Esophagus squamous epithelium (tissue), 5 donors: ENCODE data around the gene CHCHD1. TPM values are rescaled to one million over a fixed set of nuclear protein-coding genes. Genes with fewer than 3 reads are reported as not detected.
"Not testable (repeated sequence)": the region's sequence is repeated elsewhere in the genome, so short reads cannot be mapped to it uniquely, and the experiment has no call there.

Experiments used
- DNase-seq: peaks from one replicate; lab custom pipeline; 2025; lab: John Stamatoyannopoulos, UW
- H3K27ac ChIP-seq, 4 donors: fragments of 200-600 bp; sonication (generic); one replicate each; pipeline ENCODE4 v1.5.1; 2016 to 2019; ENCODE audit warnings: mild to moderate bottlenecking in 1 of 4
- H3K27me3 ChIP-seq, 4 donors: fragments of 200-600 bp; sonication (generic); 1 replicate in 3 of 4; 2 replicates in 1 of 4; pipeline versions ENCODE4 v1.5.1 to v1.6.0; 2017 to 2021; ENCODE audit warnings: antibody characterized with exemption in 1 of 4
- H3K36me3 ChIP-seq, 3 donors: fragments of 200-600 bp; sonication (generic); one replicate each; pipeline ENCODE4 v1.5.1; 2016 to 2019
- H3K4me1 ChIP-seq, 3 donors: fragments of 200-600 bp; sonication (generic); one replicate each; pipeline ENCODE4 v1.5.1; 2017 to 2019
- H3K4me3 ChIP-seq, 4 donors: fragments of 200-600 bp; sonication (generic); 1 replicate in 3 of 4; 2 replicates in 1 of 4; pipeline ENCODE4 v1.5.1; 2016 to 2019; ENCODE audit warnings: mild to moderate bottlenecking in 2 of 4, moderate library complexity in 1 of 4
- H3K9me3 ChIP-seq, 3 donors: fragments of 200-600 bp; sonication (generic); one replicate each; pipeline ENCODE4 v1.5.1; 2016 to 2019
- CTCF ChIP-seq, 6 experiments: fragments of 450-650 bp in 4 of 6; fragments of 200-600 bp in 2 of 6; sonication (generic) in 2 of 6; IDR thresholded peaks; one replicate each; pipeline ENCODE4 v1.5.1; 2016 to 2019; ENCODE audit warnings: antibody characterized with exemption in 6 of 6, mild to moderate bottlenecking in 4 of 6, moderate library complexity in 4 of 6
- POLR2A ChIP-seq, 4 donors: fragments of 450-650 bp; IDR thresholded peaks; one replicate each; pipeline ENCODE4 v1.6.1; 2017; ENCODE audit warnings: antibody characterized with exemption in 4 of 4, mild to moderate bottlenecking in 4 of 4, moderate library complexity in 3 of 4
- WGBS, 2 donors: methylation state at CpG; one replicate each; pipeline ENCODE4 v1.1.5; 2018; 5-methylcytosine and 5-hydroxymethylcytosine counted together
- intact Hi-C: fragments of 100-400 bp; cut with DNase I; formaldehyde crosslinking; loops from one replicate; pipeline ENCODE4 v1.15.0; 2022
- total RNA-seq, 4 donors: library from RNA; depleted of rRNA; stranded (reverse); fragments of >200 nt; gene quantifications; one replicate each; pipeline ENCODE4 v1.1.0, GENCODE V29; 2016
- donor health status: DM: yes; HTN: yes; CAD: no.

The CHCHD1 gene
- total RNA-seq, 4 donors from 2014 or later, result 21.4 to 41.1 (median 32.8) TPM

- no peak for DNase-seq
- no peak for TF ChIP-seq POLR2A (IDR thresholded peaks at IDR 0.05)
- no peak for TF ChIP-seq CTCF (IDR thresholded peaks at IDR 0.05)
- Histone ChIP-seq H3K27me3 (no peaks in the 10 kb centered on the region), H3K36me3 (peaks cover 22 to 33% (median 23%) of the 10 kb centered on the region in 3 donors), H3K4me3 (peak overlapping the region; percentile 92 to 99 (median 96)), H3K4me1 (peaks cover 30 to 64% (median 30%) of the 10 kb centered on the region in 3 donors), H3K9me3 (no peaks in the 10 kb centered on the region), H3K27ac (peak overlapping the region; percentile 94 to 99 (median 95))
- WGBS, 2 donors, result 0 to 5% methylated on average over 2 of the region's 2 CpGs
- intact Hi-C loops, result no loop called here
These were observed 4.7 kb downstream of the CHCHD1 start for GRCh38 chr10:73786512-73786885.

- peak overlapping the region in 3 of 4 donors; percentile 92 to 99 (median 93) for H3K4me3 ChIP-seq
- H3K27me3 ChIP-seq, H3K9me3 ChIP-seq, DNase-seq, intact Hi-C loops: not testable (repeated sequence)
- peaks cover 29 to 41% (median 30%) of the 10 kb centered on the region in 3 donors for H3K36me3 ChIP-seq
- peaks cover 30 to 61% (median 30%) of the 10 kb centered on the region in 3 donors for H3K4me1 ChIP-seq
- WGBS, 2 donors, result 91 to 92% methylated on average over 8 to 9 of the region's 21 CpGs
- peak overlapping the region in 1 of 4 donors; percentile 94 for H3K27ac ChIP-seq
These were observed 5.4 kb downstream of the CHCHD1 start for GRCh38 chr10:73787031-73787800.

DNA sequence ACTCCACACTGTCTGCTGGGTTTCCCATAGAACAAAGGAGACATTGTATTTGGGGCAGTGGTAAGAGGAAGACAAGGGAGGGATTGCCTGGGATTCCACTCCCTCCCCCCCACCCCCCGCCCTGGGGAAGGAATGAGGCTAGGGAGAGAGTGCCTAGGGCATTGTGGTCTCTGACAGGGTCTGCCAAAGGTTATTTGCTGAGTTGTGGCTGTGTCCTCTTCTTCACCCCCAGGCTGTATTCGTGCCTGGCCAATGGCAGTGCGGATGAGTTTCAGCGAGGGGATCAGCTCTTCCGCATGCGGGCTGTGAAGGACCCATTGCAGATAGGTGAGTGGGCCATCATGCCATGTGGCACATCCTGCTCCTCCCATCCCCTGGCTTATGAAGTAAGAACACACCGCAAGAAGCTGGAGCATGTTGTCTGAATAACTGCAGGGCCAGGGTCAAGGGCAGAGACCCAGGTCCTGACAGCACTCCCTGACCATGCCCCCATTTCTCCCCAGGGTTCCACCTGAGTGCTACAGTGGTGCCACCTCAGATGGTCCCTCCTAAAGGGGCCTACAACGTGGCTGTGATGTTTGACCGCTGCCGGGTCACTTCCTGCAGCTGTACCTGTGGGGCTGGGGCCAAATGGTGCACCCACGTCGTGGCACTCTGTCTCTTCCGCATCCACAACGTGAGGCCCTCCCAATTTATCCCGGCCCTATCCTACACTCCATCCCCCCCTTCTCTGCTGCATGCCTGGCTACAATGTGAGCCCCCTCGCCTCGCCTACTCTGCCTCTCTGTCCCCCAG lies 7.2 kb downstream of the CHCHD1 start:
- H3K27ac ChIP-seq, result no peak overlapping the region
- no peaks in the 10 kb centered on the region for H3K27me3 ChIP-seq
- DNase-seq, result no peak
- intact Hi-C loops, result no loop called here
- TF ChIP-seq POLR2A (IDR thresholded peaks at IDR 0.05) (no peak), CTCF (IDR thresholded peaks at IDR 0.05) (no peak)
- 84 to 89% methylated on average over 16 to 17 of the region's 17 CpGs for WGBS, 2 donors
- H3K36me3 ChIP-seq, result peaks cover 46 to 59% (median 48%) of the 10 kb centered on the region in 3 donors
- peaks cover 16 to 43% (median 23%) of the 10 kb centered on the region in 3 donors for H3K4me1 ChIP-seq
- no peaks in the 10 kb centered on the region for H3K9me3 ChIP-seq
- no peak overlapping the region for H3K4me3 ChIP-seq

DNA sequence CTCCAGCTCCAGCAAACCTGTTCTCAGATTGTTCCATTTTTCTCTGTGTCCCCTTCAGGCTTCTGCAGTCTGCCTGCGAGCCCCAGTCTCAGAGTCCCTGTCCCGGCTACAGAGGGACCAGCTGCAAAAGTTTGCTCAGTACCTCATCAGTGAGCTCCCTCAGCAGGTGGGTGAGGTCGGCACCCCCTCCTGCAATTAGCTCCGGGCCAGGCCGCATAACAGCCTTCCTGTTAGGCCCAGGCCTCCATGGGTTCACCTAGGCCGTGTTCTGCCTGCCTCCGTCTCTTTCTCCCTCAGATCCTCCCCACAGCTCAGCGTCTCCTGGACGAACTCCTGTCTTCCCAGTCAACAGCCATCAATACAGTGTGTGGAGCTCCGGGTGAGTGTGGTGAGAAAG lies 7.8 kb downstream of the CHCHD1 start:
- DNase-seq, result no peak
- H3K27me3 ChIP-seq, result no peaks in the 10 kb centered on the region
- intact Hi-C loops, result no loop called here
- no peak for TF ChIP-seq CTCF (IDR thresholded peaks at IDR 0.05)
- TF ChIP-seq POLR2A (IDR thresholded peaks at IDR 0.05), result no peak
- H3K9me3 ChIP-seq, result no peaks in the 10 kb centered on the region
- peaks cover 52 to 65% (median 53%) of the 10 kb centered on the region in 3 donors for H3K36me3 ChIP-seq
- WGBS, 2 donors, result 79 to 96% methylated on average over 5 to 9 of the region's 10 CpGs
- H3K4me3 ChIP-seq, result no peak overlapping the region
- H3K27ac ChIP-seq, result no peak overlapping the region
- H3K4me1 ChIP-seq, result peaks cover 15 to 37% (median 21%) of the 10 kb centered on the region in 3 donors

- no peaks in the 10 kb centered on the region for H3K27me3 ChIP-seq
- no peak overlapping the region for H3K4me3 ChIP-seq
- H3K4me1 ChIP-seq, result peaks cover 15 to 30% (median 19%) of the 10 kb centered on the region in 3 donors
- intact Hi-C loops, result no loop called here
- no peak for DNase-seq
- H3K36me3 ChIP-seq, result peaks cover 60 to 79% (median 63%) of the 10 kb centered on the region in 3 donors
- no peak overlapping the region for H3K27ac ChIP-seq
- no peaks in the 10 kb centered on the region for H3K9me3 ChIP-seq
- WGBS, 2 donors, result 88 to 89% methylated on average over 11 to 14 of the region's 22 CpGs
- no peak for TF ChIP-seq CTCF (IDR thresholded peaks at IDR 0.05)
- TF ChIP-seq POLR2A (IDR thresholded peaks at IDR 0.05), result no peak
These were observed 9.2 kb downstream of the CHCHD1 start for GRCh38 chr10:73790886-73791625.
